Hematopoietic multipotent progenitor cell treated with erythropoietin and hydrocortisone succinate and interleukin-3 and kit ligand, for 8 days (in vitro differentiated cells): ENCODE results near the gene SNPH.

Experiments used
- DNase-seq: peaks from one replicate; pipeline ENCODE4 v3.0.0-alpha.2; 2015

Gene SNPH

GRCh38 chr20:1287787-1288569, 21.9 kb downstream of the SNPH start:
- no peak for DNase-seq

- no peak for DNase-seq
Measured at GRCh38 chr20:1291191-1291741, 25.2 kb downstream of the SNPH start.

GRCh38 chr20:1292620-1293019, 26.5 kb downstream of the SNPH start:
- no peak for DNase-seq

- DNase-seq = no peak
Measured at GRCh38 chr20:1293641-1294379, 27.7 kb downstream of the SNPH start.

GRCh38 chr20:1294497-1294896, 28.4 kb downstream of the SNPH start:
- no peak for DNase-seq

GRCh38 chr20:1295276-1295930, 29.3 kb downstream of the SNPH start:
- DNase-seq = no peak

GRCh38 chr20:1296117-1296610, 30.1 kb downstream of the SNPH start:
- no peak for DNase-seq

- DNase-seq = no peak
Measured at GRCh38 chr20:1296922-1297321, 30.8 kb downstream of the SNPH start.

GRCh38 chr20:1297486-1297885, 31.4 kb downstream of the SNPH start:
- DNase-seq = no peak

GRCh38 chr20:1298166-1298565, 32.1 kb downstream of the SNPH start:
- DNase-seq = no peak

GRCh38 chr20:1298888-1299511, 32.9 kb downstream of the SNPH start:
- no peak for DNase-seq

GRCh38 chr20:1299522-1299921, 33.4 kb downstream of the SNPH start:
- DNase-seq = peak; percentile 23

- no peak for DNase-seq
Measured at GRCh38 chr20:1300083-1300840, 34.2 kb downstream of the SNPH start.

GRCh38 chr20:1301031-1301529, 35.0 kb downstream of the SNPH start:
- DNase-seq = no peak

- peak; percentile 24 for DNase-seq
Measured at GRCh38 chr20:1302685-1303541, 36.8 kb downstream of the SNPH start.

GRCh38 chr20:1304710-1305515, 38.8 kb downstream of the SNPH start:
- no peak for DNase-seq

- no peak for DNase-seq
Measured at GRCh38 chr20:1305712-1306111, 39.6 kb downstream of the SNPH start.

GRCh38 chr20:1306316-1307135, 40.4 kb downstream of the SNPH start:
- no peak for DNase-seq

- DNase-seq = no peak
Measured at GRCh38 chr20:1307171-1307570, 41.1 kb downstream of the SNPH start.
